Astrocyte (in vitro differentiated cells and primary cell): ENCODE measurements around the gene RASGRF1. TPM values are rescaled to one million over a fixed set of nuclear protein-coding genes. Genes with fewer than 3 reads are reported as not detected.
A peak's percentile ranks its signal among the peaks of the same experiment; 100 is the strongest.

Experiments
- DNase-seq: peaks from one replicate; pipeline ENCODE4 v3.0.0-alpha.2; 2010; ENCODE audit warnings: low read depth
- FAIRE-seq: peaks from 2 replicates; lab custom pipeline; 2011; peaks lifted over from hg19 to GRCh38; lab: Jason Lieb, UNC
- H2AFZ ChIP-seq: 2 replicates; pipeline ENCODE4 v1.6.0; 2012; ENCODE audit warnings: low read depth, low read length, inconsistent platforms
- H3K27ac ChIP-seq: 2 replicates; pipeline ENCODE4 v1.5.1; 2011; ENCODE audit warnings: low read depth, low read length, inconsistent platforms
- H3K27me3 ChIP-seq: 2 replicates; pipeline ENCODE4 v1.6.0; 2011; ENCODE audit warnings: low read length, inconsistent platforms; ENCODE audit not compliant: insufficient read depth
- H3K36me3 ChIP-seq: 2 replicates; pipeline ENCODE4 v1.5.1; 2011; ENCODE audit warnings: low read length, inconsistent platforms; ENCODE audit not compliant: insufficient read depth
- H3K4me1 ChIP-seq: 2 replicates; pipeline ENCODE4 v1.5.1; 2011; ENCODE audit warnings: low read length, inconsistent platforms; ENCODE audit not compliant: insufficient read depth
- H3K4me2 ChIP-seq: 2 replicates; pipeline ENCODE4 v1.6.0; 2012; ENCODE audit warnings: low read length, inconsistent platforms
- H3K4me3 ChIP-seq: 2 replicates; pipeline ENCODE4 v1.5.1; 2011; ENCODE audit warnings: low read depth, mild to moderate bottlenecking, low read length, inconsistent platforms; ENCODE audit not compliant: insufficient read depth
- H3K79me2 ChIP-seq: 2 replicates; pipeline ENCODE4 v1.6.0; 2012; ENCODE audit warnings: mild to moderate bottlenecking, low read length, inconsistent platforms; ENCODE audit not compliant: insufficient read depth
- H3K9ac ChIP-seq: 2 replicates; pipeline ENCODE4 v1.6.0; 2012; ENCODE audit warnings: mild to moderate bottlenecking, low read length, inconsistent platforms
- H3K9me3 ChIP-seq: 2 replicates; pipeline ENCODE4 v1.5.1; 2012; ENCODE audit warnings: low read depth, mild to moderate bottlenecking, low read length, inconsistent platforms; ENCODE audit not compliant: insufficient read depth
- H4K20me1 ChIP-seq: 2 replicates; pipeline ENCODE4 v1.6.0; 2012; ENCODE audit warnings: low read length, inconsistent platforms; ENCODE audit not compliant: insufficient read depth
- H3K27ac Mint-ChIP-seq: one replicate; pipeline ENCODE4 v1.8.0; 2021; ENCODE audit warnings: mild to moderate bottlenecking, mixed read lengths; ENCODE audit not compliant: unreplicated experiment
- H3K27me3 Mint-ChIP-seq: one replicate; pipeline ENCODE4 v1.8.0; 2021; ENCODE audit warnings: low read depth, mixed read lengths; ENCODE audit not compliant: unreplicated experiment
- H3K36me3 Mint-ChIP-seq: one replicate; pipeline ENCODE4 v1.8.0; 2021; ENCODE audit warnings: low read depth, mixed read lengths; ENCODE audit not compliant: unreplicated experiment
- H3K4me1 Mint-ChIP-seq: one replicate; pipeline ENCODE4 v1.8.0; 2021; ENCODE audit warnings: low read depth, mixed read lengths; ENCODE audit not compliant: unreplicated experiment
- H3K4me3 Mint-ChIP-seq: one replicate; pipeline ENCODE4 v1.8.0; 2021; ENCODE audit warnings: mild to moderate bottlenecking, moderate library complexity, mixed read lengths; ENCODE audit not compliant: unreplicated experiment
- H3K9me3 Mint-ChIP-seq: one replicate; pipeline ENCODE4 v1.8.0; 2021; ENCODE audit warnings: mild to moderate bottlenecking, mixed read lengths; ENCODE audit not compliant: unreplicated experiment
- EZH2 ChIP-seq: IDR thresholded peaks from 2 replicates; pipeline ENCODE4 v1.6.1; 2012; ENCODE audit warnings: mild to moderate bottlenecking, low read length, inconsistent platforms; ENCODE audit not compliant: insufficient read depth
- total RNA-seq: library from RNA; stranded (reverse); gene quantifications from 2 replicates; pipeline ENCODE4 v1.2.1, GENCODE V29; 2021
- TF ChIP-seq, protein P1 (sequence below): IDR thresholded peaks from 2 replicates; pipeline ENCODE4 v1.5.1; 2011; ENCODE audit warnings: low read depth, mild to moderate bottlenecking, inconsistent platforms, low read length, moderate library complexity; ENCODE audit not compliant: insufficient read depth

The RASGRF1 gene
- total RNA-seq, 1 donor from 2014 or later, result 1.2 TPM

DNA sequence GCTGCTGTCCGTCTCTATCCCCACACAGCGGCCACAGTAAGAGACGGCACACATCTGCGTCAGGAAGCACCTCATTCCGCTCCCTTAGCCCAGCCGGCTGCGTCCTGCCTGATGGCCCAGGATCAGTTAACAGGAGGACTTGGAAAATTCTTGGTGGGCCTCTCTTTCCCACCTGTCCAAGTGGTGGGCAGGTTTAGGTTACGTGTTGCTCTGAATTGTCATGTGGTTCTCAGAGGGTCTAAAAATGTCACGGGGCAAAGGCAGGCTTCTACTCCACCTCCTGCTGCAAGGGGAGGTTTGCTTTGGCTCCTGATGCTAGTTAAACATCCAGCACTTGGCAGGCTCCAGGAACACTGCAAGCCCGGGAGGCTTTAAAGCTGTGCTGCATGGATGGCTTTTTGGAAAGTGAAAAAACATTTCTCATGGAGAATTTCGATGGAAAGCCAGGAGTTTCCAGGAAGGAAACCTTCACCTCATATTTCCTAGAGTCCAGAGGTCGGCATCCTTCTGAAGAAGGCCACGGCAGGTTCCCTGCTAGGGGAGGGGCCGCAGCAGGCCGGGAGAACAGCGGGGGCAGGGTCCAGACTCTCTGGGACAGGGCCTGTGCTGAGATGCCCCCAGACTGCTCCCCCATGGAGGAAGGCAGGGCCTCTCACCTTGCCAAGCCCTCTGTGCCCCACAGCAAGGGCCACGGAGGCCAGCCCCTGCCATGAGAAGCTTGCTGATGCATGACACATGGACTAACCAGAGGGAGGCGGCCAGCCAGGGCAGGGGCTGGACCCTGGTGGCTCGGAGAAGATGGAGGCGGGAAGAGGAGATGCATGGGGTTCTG lies 156.5 kb downstream of the RASGRF1 start:
- H3K27me3 ChIP-seq, result no peaks in the 10 kb centered on the region
- Mint-ChIP-seq H3K4me3 (peak overlapping the region; percentile 6), H3K27me3 (peaks cover 26% of the 10 kb centered on the region), H3K4me1 (peaks cover 5% of the 10 kb centered on the region), H3K9me3 (no peaks in the 10 kb centered on the region), H3K27ac (no peak overlapping the region), H3K36me3 (peaks cover under 1% of the 10 kb centered on the region)
- peaks cover 11% of the 10 kb centered on the region for H3K4me1 ChIP-seq
- H2AFZ ChIP-seq, result no peak overlapping the region
- TF ChIP-seq EZH2, result no peak
- TF ChIP-seq, protein P1, sequence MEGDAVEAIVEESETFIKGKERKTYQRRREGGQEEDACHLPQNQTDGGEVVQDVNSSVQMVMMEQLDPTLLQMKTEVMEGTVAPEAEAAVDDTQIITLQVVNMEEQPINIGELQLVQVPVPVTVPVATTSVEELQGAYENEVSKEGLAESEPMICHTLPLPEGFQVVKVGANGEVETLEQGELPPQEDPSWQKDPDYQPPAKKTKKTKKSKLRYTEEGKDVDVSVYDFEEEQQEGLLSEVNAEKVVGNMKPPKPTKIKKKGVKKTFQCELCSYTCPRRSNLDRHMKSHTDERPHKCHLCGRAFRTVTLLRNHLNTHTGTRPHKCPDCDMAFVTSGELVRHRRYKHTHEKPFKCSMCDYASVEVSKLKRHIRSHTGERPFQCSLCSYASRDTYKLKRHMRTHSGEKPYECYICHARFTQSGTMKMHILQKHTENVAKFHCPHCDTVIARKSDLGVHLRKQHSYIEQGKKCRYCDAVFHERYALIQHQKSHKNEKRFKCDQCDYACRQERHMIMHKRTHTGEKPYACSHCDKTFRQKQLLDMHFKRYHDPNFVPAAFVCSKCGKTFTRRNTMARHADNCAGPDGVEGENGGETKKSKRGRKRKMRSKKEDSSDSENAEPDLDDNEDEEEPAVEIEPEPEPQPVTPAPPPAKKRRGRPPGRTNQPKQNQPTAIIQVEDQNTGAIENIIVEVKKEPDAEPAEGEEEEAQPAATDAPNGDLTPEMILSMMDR, result no peak
- no peaks in the 10 kb centered on the region for H3K36me3 ChIP-seq
- DNase-seq, result peak; percentile 22
- H3K4me2 ChIP-seq, result no peak overlapping the region
- H3K9ac ChIP-seq, result no peak overlapping the region
- peaks cover 5% of the 10 kb centered on the region for H4K20me1 ChIP-seq
- no peaks in the 10 kb centered on the region for H3K79me2 ChIP-seq
- H3K4me3 ChIP-seq, result no peak overlapping the region
- no peak overlapping the region for H3K27ac ChIP-seq
- H3K9me3 ChIP-seq, result no peaks in the 10 kb centered on the region
- FAIRE-seq, result no peak

DNA sequence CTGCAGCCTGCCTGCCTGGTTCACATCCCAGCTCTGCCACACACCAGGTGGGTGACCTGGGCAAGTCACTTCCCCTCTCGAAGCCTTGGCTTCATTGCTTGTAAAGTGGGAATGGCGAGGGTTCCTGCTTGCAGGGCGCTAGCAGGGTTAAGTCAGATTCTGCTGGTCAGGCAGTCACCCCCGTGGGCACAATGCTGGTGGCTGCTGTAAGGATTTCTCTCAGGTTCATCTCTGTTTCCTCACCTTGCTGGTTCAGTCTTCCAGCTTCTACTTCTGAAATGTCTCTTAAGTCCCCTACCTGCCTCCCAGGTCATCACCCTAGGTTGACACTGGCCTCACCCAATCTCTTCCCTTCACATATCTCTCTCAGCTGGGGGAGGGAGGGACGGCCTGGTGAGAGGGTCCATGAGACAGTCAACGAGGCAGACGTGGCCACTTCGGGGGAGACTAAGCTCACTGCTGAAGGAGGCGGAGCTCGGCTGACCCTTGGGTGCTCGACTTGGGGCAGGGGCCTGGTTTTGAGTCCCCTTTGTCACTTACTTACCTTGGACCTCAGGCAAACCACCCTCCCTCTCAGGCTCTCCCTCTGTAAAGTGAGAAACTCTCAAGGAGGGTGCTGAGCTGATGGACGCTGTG lies 157.3 kb downstream of the RASGRF1 start:
- Histone ChIP-seq H3K36me3 (no peaks in the 10 kb centered on the region), H3K4me2 (no peak overlapping the region), H2AFZ (no peak overlapping the region), H4K20me1 (peaks cover 5% of the 10 kb centered on the region), H3K9me3 (no peaks in the 10 kb centered on the region), H3K27ac (no peak overlapping the region), H3K4me3 (no peak overlapping the region), H3K9ac (no peak overlapping the region), H3K4me1 (peaks cover 11% of the 10 kb centered on the region), H3K27me3 (no peaks in the 10 kb centered on the region), H3K79me2 (no peaks in the 10 kb centered on the region)
- Mint-ChIP-seq H3K36me3 (peaks cover 1% of the 10 kb centered on the region), H3K4me1 (peaks cover 5% of the 10 kb centered on the region), H3K27me3 (peaks cover 26% of the 10 kb centered on the region), H3K27ac (no peak overlapping the region), H3K4me3 (no peak overlapping the region), H3K9me3 (no peaks in the 10 kb centered on the region)
- no peak for DNase-seq
- FAIRE-seq, result no peak
- no peak for TF ChIP-seq EZH2
- TF ChIP-seq, protein P1, result no peak
